ENCODE results near the gene MYADM.

DNA sequence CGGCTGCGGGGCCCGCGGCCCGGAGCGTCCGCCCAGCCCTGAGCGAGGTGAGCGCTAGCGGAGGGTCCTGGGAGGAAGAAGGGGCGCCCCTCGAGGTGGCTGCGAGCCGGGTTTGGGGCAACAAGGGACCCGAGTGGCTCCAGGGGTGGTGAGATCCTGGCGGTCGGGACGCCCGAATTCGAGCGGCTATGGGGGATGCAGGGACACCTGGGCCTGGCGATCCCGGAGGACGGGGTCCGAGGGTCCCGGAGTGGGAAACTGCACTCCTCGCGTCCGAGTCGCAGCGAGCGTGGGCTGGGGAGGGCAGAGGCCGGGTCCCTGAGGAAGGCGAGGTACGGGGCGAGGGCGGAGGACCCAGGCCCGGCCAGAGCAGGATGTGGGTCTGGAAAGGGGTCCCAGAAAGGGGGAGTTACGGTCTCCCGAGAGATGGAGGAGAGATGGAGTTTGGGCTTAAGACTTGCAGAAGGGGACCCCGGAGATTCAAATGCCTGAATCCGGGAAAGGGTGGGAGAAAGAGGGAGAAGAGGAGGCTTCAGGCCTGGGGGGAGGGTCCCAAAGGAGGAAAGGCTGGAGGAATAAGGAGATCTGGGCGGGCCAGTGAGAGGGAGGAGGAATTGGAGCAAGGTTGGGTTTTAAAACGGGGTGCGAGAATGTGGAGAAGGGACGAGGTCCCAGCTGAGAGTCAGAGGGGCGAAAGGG, 41.9 kb downstream of the MYADM start:
- TF ChIP-seq PAX8 (CRISPR knock-in tag; IDR thresholded peaks at IDR 0.05; ENCODE audit: borderline replicate concordance) (no peak), TCF7 (IDR thresholded peaks at IDR 0.05; ENCODE audit: low read depth) (no peak), EZH2 (conservative IDR thresholded peaks at IDR 0.05; ENCODE audit: low read depth, low read length) (0 out of 2 replicates have a peak, but pooled peaks have one; percentile 34), SMARCC2 (IDR thresholded peaks at IDR 0.05) (no peak), ZNF546 (CRISPR knock-in tag; conservative IDR thresholded peaks at IDR 0.05) (no peak)
- TF ChIP-seq, protein P1, sequence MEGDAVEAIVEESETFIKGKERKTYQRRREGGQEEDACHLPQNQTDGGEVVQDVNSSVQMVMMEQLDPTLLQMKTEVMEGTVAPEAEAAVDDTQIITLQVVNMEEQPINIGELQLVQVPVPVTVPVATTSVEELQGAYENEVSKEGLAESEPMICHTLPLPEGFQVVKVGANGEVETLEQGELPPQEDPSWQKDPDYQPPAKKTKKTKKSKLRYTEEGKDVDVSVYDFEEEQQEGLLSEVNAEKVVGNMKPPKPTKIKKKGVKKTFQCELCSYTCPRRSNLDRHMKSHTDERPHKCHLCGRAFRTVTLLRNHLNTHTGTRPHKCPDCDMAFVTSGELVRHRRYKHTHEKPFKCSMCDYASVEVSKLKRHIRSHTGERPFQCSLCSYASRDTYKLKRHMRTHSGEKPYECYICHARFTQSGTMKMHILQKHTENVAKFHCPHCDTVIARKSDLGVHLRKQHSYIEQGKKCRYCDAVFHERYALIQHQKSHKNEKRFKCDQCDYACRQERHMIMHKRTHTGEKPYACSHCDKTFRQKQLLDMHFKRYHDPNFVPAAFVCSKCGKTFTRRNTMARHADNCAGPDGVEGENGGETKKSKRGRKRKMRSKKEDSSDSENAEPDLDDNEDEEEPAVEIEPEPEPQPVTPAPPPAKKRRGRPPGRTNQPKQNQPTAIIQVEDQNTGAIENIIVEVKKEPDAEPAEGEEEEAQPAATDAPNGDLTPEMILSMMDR (CRISPR knock-in tag; IDR thresholded peaks at IDR 0.05) = no peak
- TF ChIP-seq, protein P2, sequence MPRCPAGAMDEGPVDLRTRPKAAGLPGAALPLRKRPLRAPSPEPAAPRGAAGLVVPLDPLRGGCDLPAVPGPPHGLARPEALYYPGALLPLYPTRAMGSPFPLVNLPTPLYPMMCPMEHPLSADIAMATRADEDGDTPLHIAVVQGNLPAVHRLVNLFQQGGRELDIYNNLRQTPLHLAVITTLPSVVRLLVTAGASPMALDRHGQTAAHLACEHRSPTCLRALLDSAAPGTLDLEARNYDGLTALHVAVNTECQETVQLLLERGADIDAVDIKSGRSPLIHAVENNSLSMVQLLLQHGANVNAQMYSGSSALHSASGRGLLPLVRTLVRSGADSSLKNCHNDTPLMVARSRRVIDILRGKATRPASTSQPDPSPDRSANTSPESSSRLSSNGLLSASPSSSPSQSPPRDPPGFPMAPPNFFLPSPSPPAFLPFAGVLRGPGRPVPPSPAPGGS (CRISPR knock-in tag; IDR thresholded peaks at IDR 0.05) = no peak
- TF ChIP-seq, protein P3, sequence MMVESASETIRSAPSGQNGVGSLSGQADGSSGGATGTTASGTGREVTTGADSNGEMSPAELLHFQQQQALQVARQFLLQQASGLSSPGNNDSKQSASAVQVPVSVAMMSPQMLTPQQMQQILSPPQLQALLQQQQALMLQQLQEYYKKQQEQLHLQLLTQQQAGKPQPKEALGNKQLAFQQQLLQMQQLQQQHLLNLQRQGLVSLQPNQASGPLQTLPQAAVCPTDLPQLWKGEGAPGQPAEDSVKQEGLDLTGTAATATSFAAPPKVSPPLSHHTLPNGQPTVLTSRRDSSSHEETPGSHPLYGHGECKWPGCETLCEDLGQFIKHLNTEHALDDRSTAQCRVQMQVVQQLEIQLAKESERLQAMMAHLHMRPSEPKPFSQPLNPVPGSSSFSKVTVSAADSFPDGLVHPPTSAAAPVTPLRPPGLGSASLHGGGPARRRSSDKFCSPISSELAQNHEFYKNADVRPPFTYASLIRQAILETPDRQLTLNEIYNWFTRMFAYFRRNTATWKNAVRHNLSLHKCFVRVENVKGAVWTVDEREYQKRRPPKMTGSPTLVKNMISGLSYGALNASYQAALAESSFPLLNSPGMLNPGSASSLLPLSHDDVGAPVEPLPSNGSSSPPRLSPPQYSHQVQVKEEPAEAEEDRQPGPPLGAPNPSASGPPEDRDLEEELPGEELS (CRISPR knock-in tag; IDR thresholded peaks at IDR 0.05) = no peak
- TF ChIP-seq, protein P4, sequence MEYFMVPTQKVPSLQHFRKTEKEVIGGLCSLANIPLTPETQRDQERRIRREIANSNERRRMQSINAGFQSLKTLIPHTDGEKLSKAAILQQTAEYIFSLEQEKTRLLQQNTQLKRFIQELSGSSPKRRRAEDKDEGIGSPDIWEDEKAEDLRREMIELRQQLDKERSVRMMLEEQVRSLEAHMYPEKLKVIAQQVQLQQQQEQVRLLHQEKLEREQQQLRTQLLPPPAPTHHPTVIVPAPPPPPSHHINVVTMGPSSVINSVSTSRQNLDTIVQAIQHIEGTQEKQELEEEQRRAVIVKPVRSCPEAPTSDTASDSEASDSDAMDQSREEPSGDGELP (IDR thresholded peaks at IDR 0.05; ENCODE audit: borderline replicate concordance, low read depth) = no peak

Measured in HepG2 (cell line).